ENCODE data around the gene MSLN. TPM values are rescaled to one million over a fixed set of nuclear protein-coding genes. Genes with fewer than 3 reads are reported as not detected.

Gene MSLN
- total and polyA plus RNA-seq, 2 of the 13 experiments (the other 11 are each of a cell fraction or from before 2014, with no cell fraction given) = 2.0 to 2.3 TPM

DNA sequence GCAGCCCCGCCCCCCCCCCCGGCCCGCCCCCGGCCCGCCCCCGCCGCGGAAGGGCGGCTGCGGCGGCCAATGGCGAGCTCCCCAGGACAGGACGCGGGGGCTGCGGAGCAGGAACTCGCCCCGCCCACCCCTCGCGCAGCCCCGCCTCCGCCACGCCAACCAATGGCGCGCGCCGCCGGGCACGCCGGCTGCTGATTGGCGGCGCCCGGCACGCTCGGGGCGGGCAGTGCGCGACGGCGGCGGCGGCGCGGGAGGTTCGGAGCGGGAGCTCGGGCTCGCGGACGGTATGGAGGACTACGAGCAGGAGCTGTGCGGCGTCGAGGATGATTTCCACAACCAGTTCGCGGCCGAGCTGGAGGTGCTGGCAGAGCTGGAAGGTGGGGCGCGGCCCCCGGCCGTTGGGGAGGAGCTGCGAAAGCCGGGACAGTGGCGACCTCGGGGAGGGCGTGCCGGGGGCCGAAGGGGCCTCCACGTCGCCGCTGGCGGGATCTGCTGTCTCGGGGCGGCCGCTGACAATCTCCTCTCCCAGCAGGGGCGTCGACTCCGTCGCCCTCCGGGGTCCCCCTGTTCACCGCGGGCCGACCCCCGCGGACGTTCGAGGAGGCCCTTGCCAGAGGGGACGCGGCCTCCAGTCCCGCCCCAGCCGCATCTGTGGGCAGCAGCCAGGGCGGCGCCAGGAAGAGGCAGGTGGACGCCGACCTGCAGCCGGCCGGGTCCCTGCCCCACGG is 28.0 kb downstream of the MSLN start, which contains the start of gene CHTF18 (continued):
- TF ChIP-seq, protein P1, sequence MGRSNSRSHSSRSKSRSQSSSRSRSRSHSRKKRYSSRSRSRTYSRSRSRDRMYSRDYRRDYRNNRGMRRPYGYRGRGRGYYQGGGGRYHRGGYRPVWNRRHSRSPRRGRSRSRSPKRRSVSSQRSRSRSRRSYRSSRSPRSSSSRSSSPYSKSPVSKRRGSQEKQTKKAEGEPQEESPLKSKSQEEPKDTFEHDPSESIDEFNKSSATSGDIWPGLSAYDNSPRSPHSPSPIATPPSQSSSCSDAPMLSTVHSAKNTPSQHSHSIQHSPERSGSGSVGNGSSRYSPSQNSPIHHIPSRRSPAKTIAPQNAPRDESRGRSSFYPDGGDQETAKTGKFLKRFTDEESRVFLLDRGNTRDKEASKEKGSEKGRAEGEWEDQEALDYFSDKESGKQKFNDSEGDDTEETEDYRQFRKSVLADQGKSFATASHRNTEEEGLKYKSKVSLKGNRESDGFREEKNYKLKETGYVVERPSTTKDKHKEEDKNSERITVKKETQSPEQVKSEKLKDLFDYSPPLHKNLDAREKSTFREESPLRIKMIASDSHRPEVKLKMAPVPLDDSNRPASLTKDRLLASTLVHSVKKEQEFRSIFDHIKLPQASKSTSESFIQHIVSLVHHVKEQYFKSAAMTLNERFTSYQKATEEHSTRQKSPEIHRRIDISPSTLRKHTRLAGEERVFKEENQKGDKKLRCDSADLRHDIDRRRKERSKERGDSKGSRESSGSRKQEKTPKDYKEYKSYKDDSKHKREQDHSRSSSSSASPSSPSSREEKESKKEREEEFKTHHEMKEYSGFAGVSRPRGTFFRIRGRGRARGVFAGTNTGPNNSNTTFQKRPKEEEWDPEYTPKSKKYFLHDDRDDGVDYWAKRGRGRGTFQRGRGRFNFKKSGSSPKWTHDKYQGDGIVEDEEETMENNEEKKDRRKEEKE (IDR thresholded peaks at IDR 0.05) = no peak
- TF ChIP-seq ERF (CRISPR knock-in tag; IDR thresholded peaks at IDR 0.05) = 0 out of 2 replicates have a peak, but pooled peaks have one; percentile 28
- TF ChIP-seq PCBP1 (IDR thresholded peaks at IDR 0.05; ENCODE audit: borderline replicate concordance, low read depth, low read length) = no peak
- TF ChIP-seq AHR (CRISPR knock-in tag; IDR thresholded peaks at IDR 0.05) = no peak
- TF ChIP-seq, protein P2, sequence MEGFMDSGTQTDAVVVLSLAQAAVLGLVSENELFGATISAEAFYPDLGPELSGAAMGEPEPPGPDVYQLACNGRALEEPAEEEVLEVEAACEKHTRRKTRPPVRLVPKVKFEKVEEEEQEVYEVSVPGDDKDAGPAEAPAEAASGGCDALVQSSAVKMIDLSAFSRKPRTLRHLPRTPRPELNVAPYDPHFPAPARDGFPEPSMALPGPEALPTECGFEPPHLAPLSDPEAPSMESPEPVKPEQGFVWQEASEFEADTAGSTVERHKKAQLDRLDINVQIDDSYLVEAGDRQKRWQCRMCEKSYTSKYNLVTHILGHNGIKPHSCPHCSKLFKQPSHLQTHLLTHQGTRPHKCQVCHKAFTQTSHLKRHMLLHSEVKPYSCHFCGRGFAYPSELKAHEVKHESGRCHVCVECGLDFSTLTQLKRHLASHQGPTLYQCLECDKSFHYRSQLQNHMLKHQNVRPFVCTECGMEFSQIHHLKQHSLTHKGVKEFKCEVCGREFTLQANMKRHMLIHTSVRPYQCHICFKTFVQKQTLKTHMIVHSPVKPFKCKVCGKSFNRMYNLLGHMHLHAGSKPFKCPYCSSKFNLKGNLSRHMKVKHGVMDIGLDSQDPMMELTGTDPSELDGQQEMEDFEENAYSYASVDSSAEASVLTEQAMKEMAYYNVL (CRISPR knock-in tag; IDR thresholded peaks at IDR 0.05; ENCODE audit: borderline replicate concordance) = no peak
- TF ChIP-seq, protein P3, sequence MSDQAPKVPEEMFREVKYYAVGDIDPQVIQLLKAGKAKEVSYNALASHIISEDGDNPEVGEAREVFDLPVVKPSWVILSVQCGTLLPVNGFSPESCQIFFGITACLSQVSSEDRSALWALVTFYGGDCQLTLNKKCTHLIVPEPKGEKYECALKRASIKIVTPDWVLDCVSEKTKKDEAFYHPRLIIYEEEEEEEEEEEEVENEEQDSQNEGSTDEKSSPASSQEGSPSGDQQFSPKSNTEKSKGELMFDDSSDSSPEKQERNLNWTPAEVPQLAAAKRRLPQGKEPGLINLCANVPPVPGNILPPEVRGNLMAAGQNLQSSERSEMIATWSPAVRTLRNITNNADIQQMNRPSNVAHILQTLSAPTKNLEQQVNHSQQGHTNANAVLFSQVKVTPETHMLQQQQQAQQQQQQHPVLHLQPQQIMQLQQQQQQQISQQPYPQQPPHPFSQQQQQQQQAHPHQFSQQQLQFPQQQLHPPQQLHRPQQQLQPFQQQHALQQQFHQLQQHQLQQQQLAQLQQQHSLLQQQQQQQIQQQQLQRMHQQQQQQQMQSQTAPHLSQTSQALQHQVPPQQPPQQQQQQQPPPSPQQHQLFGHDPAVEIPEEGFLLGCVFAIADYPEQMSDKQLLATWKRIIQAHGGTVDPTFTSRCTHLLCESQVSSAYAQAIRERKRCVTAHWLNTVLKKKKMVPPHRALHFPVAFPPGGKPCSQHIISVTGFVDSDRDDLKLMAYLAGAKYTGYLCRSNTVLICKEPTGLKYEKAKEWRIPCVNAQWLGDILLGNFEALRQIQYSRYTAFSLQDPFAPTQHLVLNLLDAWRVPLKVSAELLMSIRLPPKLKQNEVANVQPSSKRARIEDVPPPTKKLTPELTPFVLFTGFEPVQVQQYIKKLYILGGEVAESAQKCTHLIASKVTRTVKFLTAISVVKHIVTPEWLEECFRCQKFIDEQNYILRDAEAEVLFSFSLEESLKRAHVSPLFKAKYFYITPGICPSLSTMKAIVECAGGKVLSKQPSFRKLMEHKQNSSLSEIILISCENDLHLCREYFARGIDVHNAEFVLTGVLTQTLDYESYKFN (CRISPR knock-in tag; conservative IDR thresholded peaks at IDR 0.05) = no peak
- TF ChIP-seq, protein P4, sequence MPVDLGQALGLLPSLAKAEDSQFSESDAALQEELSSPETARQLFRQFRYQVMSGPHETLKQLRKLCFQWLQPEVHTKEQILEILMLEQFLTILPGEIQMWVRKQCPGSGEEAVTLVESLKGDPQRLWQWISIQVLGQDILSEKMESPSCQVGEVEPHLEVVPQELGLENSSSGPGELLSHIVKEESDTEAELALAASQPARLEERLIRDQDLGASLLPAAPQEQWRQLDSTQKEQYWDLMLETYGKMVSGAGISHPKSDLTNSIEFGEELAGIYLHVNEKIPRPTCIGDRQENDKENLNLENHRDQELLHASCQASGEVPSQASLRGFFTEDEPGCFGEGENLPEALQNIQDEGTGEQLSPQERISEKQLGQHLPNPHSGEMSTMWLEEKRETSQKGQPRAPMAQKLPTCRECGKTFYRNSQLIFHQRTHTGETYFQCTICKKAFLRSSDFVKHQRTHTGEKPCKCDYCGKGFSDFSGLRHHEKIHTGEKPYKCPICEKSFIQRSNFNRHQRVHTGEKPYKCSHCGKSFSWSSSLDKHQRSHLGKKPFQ (CRISPR knock-in tag; IDR thresholded peaks at IDR 0.05; ENCODE audit: insufficient replicate concordance) = no peak
- no peak for TF ChIP-seq MAZ (IDR thresholded peaks at IDR 0.05; ENCODE audit: borderline replicate concordance, low read depth, low read length)
- TF ChIP-seq MAZ (CRISPR knock-in tag; IDR thresholded peaks at IDR 0.05; ENCODE audit: low read depth) = no peak; the same call in 1 of the 2 replicates
- no peak for TF ChIP-seq ZNF883 (CRISPR knock-in tag; IDR thresholded peaks at IDR 0.05; ENCODE audit: not compliant biosample characterization)
- no peak for TF ChIP-seq SPEN (CRISPR knock-in tag; IDR thresholded peaks at IDR 0.05; ENCODE audit: low read depth)
- TF ChIP-seq KLF11 (CRISPR knock-in tag; IDR thresholded peaks at IDR 0.05) = no peak
- TF ChIP-seq ZNF777 (CRISPR knock-in tag; IDR thresholded peaks at IDR 0.05) = peak; percentile 92
- 0 out of 2 replicates have a peak, but pooled peaks have one; percentile 28 for TF ChIP-seq KDM5A (IDR thresholded peaks at IDR 0.05; ENCODE audit: borderline replicate concordance, low read length)
- TF ChIP-seq ZMYM3 (CRISPR knock-in tag; IDR thresholded peaks at IDR 0.05) = no peak
- no peak for TF ChIP-seq GPN1 (CRISPR knock-in tag; IDR thresholded peaks at IDR 0.05; ENCODE audit: borderline replicate concordance)
- peak; percentile 50; the same call in 1 of the 2 replicates for TF ChIP-seq KDM2A (CRISPR knock-in tag; IDR thresholded peaks at IDR 0.05; ENCODE audit: borderline replicate concordance, low read depth)
- TF ChIP-seq ADNP (CRISPR knock-in tag; IDR thresholded peaks at IDR 0.05) = no peak
- no peak for TF ChIP-seq SUZ12 (IDR thresholded peaks at IDR 0.05; ENCODE audit: low read depth, low read length)
- peak; percentile 71 for TF ChIP-seq NFYC (CRISPR knock-in tag; IDR thresholded peaks at IDR 0.05)

Measured in HepG2 (cell line).